HepG2 (cell line): ENCODE measurements around the gene ZNF287. TPM values are rescaled to one million over a fixed set of nuclear protein-coding genes. Genes with fewer than 3 reads are reported as not detected.

Experiments used
- ATAC-seq: fragments of 200-7000 bp; cut with Tn5 transposase; 3 replicates; pipeline ENCODE4 v1.9.1; 2020; ENCODE audit warnings: mild to moderate bottlenecking, moderate library complexity
- BruUV-seq: library from RNA; stranded (reverse); fragments of 400-500 nt; replicated peaks from 2 replicates; lab custom pipeline; 2021; lab: Mats Ljungman, UMichigan
- CTCF ChIA-PET: fragments of 300-600 bp; formaldehyde crosslinking; extraction: SDS; loops from one replicate; lab custom pipeline; 2021; ENCODE audit warnings: low total read pairs, inconsistent platforms, low intra/inter-chr PET ratio; lab: Yijun Ruan, JAX
- POLR2A ChIA-PET: fragments of 350-600 bp; sonication (Branson Sonifier 250); formaldehyde crosslinking; loops from one replicate; lab custom pipeline; 2020; ENCODE audit warnings: antibody characterized with exemption, inconsistent platforms; lab: Yijun Ruan, JAX
- DNase-seq: peaks from one replicate; pipeline ENCODE4 v3.0.0-alpha.2; 2015; ENCODE audit warnings: low spot score
- FAIRE-seq: peaks from 3 replicates; lab custom pipeline; 2011; peaks lifted over from hg19 to GRCh38; lab: Jason Lieb, UNC
- H2AFZ ChIP-seq: one replicate; pipeline ENCODE4 v1.6.1; 2011; ENCODE audit warnings: low read length, inconsistent platforms
- H3K27ac ChIP-seq: fragments of 300-600 bp; 3 replicates; pipeline ENCODE4 v1.8.0; 2011; ENCODE audit warnings: mixed run types, mild to moderate bottlenecking, mixed read lengths, low read length, inconsistent platforms; ENCODE audit not compliant: insufficient read depth; ENCODE audit errors: extremely low read length
- H3K27me3 ChIP-seq, 2 experiments: fragments of 200-600 bp in 1 of 2; 2 replicates in 1 of 2; 3 replicates in 1 of 2; pipeline versions ENCODE4 v1.6.0 to v1.8.0; 2011; ENCODE audit warnings: low read length in 2 of 2, mild to moderate bottlenecking in 2 of 2, moderate library complexity in 2 of 2, inconsistent platforms in 1 of 2; ENCODE audit not compliant: insufficient read depth in 2 of 2, control insufficient read depth in 1 of 2
- H3K36me3 ChIP-seq, 2 experiments: fragments of 200-600 bp in 1 of 2; replicated peaks in 1 of 2; 2 replicates in 1 of 2; 3 replicates in 1 of 2; pipeline versions ENCODE4 v1.5.1 to v1.8.0; 2011; ENCODE audit warnings: low read length in 2 of 2, inconsistent platforms in 1 of 2; ENCODE audit not compliant: insufficient read depth in 2 of 2, control insufficient read depth in 1 of 2
- H3K4me1 ChIP-seq: 2 replicates; pipeline ENCODE4 v1.5.1; 2012; ENCODE audit warnings: low read length, inconsistent platforms; ENCODE audit not compliant: insufficient read depth
- H3K4me2 ChIP-seq: 2 replicates; pipeline ENCODE4 v1.6.0; 2011; ENCODE audit warnings: low read depth, low read length, inconsistent platforms
- H3K4me3 ChIP-seq, 3 experiments: fragments of 200-600 bp in 1 of 3; sonication (generic), shearing (Covaris generic) in 1 of 3; replicated peaks in 1 of 3; 2 replicates each; pipeline ENCODE4 v1.5.1; 2011 to 2016; ENCODE audit warnings: low read length in 3 of 3, inconsistent platforms in 2 of 3, low read depth in 2 of 3, mild to moderate bottlenecking in 2 of 3, control low read depth in 1 of 3, mixed read lengths in 1 of 3; ENCODE audit not compliant: insufficient read depth in 1 of 3
- H3K79me2 ChIP-seq: one replicate; pipeline ENCODE4 v1.6.1; 2011; ENCODE audit warnings: low read length, inconsistent platforms; ENCODE audit not compliant: insufficient read depth
- H3K9ac ChIP-seq: 2 replicates; pipeline ENCODE4 v1.6.0; 2011; ENCODE audit warnings: mild to moderate bottlenecking, low read depth, low read length, inconsistent platforms; ENCODE audit not compliant: insufficient read depth
- H3K9me3 ChIP-seq: 2 replicates; pipeline ENCODE4 v1.5.1; 2012; ENCODE audit warnings: mild to moderate bottlenecking, low read length
- H4K20me1 ChIP-seq: 2 replicates; pipeline ENCODE4 v1.6.0; 2011; ENCODE audit warnings: inconsistent platforms, mild to moderate bottlenecking, low read length, moderate library complexity; ENCODE audit not compliant: insufficient read depth
- AGO2 ChIP-seq: fragments of 200-400 bp; formaldehyde crosslinking; optimal IDR thresholded peaks from 2 replicates; pipeline ENCODE3; 2017; ENCODE audit warnings: mild to moderate bottlenecking, low read depth, low read length, moderate library complexity
- CC2D1A ChIP-seq: sonication (generic); formaldehyde crosslinking; IDR thresholded peaks from 2 replicates; pipeline ENCODE4 v1.8.1; 2023; ENCODE audit warnings: mild to moderate bottlenecking, missing genetic modification reagents
- ELF3 ChIP-seq: IDR thresholded peaks from 2 replicates; pipeline ENCODE4 v1.6.1; 2016; ENCODE audit warnings: missing genetic modification reagents, missing compliant biosample characterization
- FOXA3 ChIP-seq: IDR thresholded peaks from 2 replicates; pipeline ENCODE4 v1.6.1; 2016; ENCODE audit warnings: missing genetic modification reagents, missing compliant biosample characterization
- GATAD1 ChIP-seq: IDR thresholded peaks from 2 replicates; pipeline ENCODE4 v1.6.1; 2016; ENCODE audit warnings: missing genetic modification reagents, missing compliant biosample characterization
- GFI1 ChIP-seq: sonication (generic); formaldehyde crosslinking; IDR thresholded peaks from 2 replicates; pipeline ENCODE4 v1.5.0; 2020; ENCODE audit warnings: missing genetic modification reagents, mild to moderate bottlenecking, borderline replicate concordance
- KLF16 ChIP-seq, 2 experiments: sonication (generic) in 1 of 2; formaldehyde crosslinking in 1 of 2; IDR thresholded peaks; 2 replicates each; pipeline versions ENCODE4 v1.6.1 to v1.8.0; 2016 to 2023; ENCODE audit warnings: missing genetic modification reagents in 2 of 2, missing compliant biosample characterization in 1 of 2
- RAD21 ChIP-seq: fragments of 450-650 bp; formaldehyde crosslinking; IDR thresholded peaks from 2 replicates; pipeline ENCODE4 v1.5.0; 2020; ENCODE audit warnings: mild to moderate bottlenecking
- STAG1 ChIP-seq: sonication (generic); formaldehyde crosslinking; IDR thresholded peaks from 2 replicates; pipeline ENCODE4 v1.4.0; 2020; ENCODE audit warnings: missing genetic modification reagents
- YEATS2 ChIP-seq: sonication (generic); formaldehyde crosslinking; IDR thresholded peaks from 2 replicates; pipeline ENCODE4 v1.4.0; 2020; ENCODE audit warnings: missing genetic modification reagents, borderline replicate concordance
- ZKSCAN8 ChIP-seq: IDR thresholded peaks from 2 replicates; pipeline ENCODE4 v1.6.1; 2016; ENCODE audit warnings: borderline replicate concordance, missing genetic modification reagents, missing compliant biosample characterization
- ZNF124 ChIP-seq: sonication (generic); formaldehyde crosslinking; IDR thresholded peaks from 2 replicates; pipeline ENCODE4 v1.4.0; 2020; ENCODE audit warnings: missing genetic modification reagents
- ZNF589 ChIP-seq: sonication (generic); formaldehyde crosslinking; conservative IDR thresholded peaks from 2 replicates; pipeline ENCODE4 v1.8.0; 2022; ENCODE audit warnings: mild to moderate bottlenecking, moderate library complexity, missing genetic modification reagents
- WGBS: methylation state at CpG from one replicate; pipeline ENCODE4 v1.1.6; 2017; ENCODE audit warnings: low lambda C conversion rate; 5-methylcytosine and 5-hydroxymethylcytosine counted together
- in situ Hi-C: cut with HindIII; loops from 2 replicates; pipeline ENCODE4 v1.10.0; 2017; ENCODE audit warnings: low pct_unique_long_range_greater_than_20kb; ENCODE audit not compliant: extremely low pct_ligation_motif_present
- intact Hi-C: fragments of 100-400 bp; cut with micrococcal nuclease; formaldehyde crosslinking; loops from one replicate; pipeline ENCODE4 v1.10.0; 2022; ENCODE audit not compliant: unreplicated experiment
- polyA plus RNA-seq, 8 experiments: library from polyadenylated mRNA; depleted of rRNA in 3 of 8; stranded (reverse) in 7 of 8; unstranded in 1 of 8; fragments of >200 nt; fragmentation: Illumina TruSeq in 4 of 8; extraction: Trizol in 4 of 8; gene quantifications; 2 replicates each; pipeline versions ENCODE4 v1.2.1 to v1.2.3, GENCODE V29; 2011 to 2016; ENCODE audit warnings: low read depth in 4 of 8, missing spikeins in 1 of 8, mixed read lengths in 1 of 8; ENCODE audit not compliant: insufficient read depth in 1 of 8
- total RNA-seq, 5 experiments: library from RNA; depleted of rRNA; stranded (reverse); fragments of >200 nt; fragmentation: Illumina TruSeq; extraction: Trizol; gene quantifications; 2 replicates each; pipeline ENCODE4 v1.2.3, GENCODE V29; 2016; ENCODE audit warnings: low read depth in 1 of 5
- TF ChIP-seq, protein P1 (sequence below), 2 experiments: sonication (generic) in 1 of 2; formaldehyde crosslinking in 1 of 2; IDR thresholded peaks; 2 replicates each; pipeline versions ENCODE4 v1.4.0 to v1.6.1; 2018 to 2020; ENCODE audit warnings: missing genetic modification reagents in 2 of 2, borderline replicate concordance in 1 of 2, low read depth in 1 of 2, mild to moderate bottlenecking in 1 of 2, missing biosample characterization in 1 of 2
- TF ChIP-seq, protein P2 (sequence below): sonication (generic); formaldehyde crosslinking; IDR thresholded peaks from 2 replicates; pipeline ENCODE4 v1.4.0; 2020; ENCODE audit warnings: missing genetic modification reagents
- TF ChIP-seq, protein P3 (sequence below): sonication (generic); formaldehyde crosslinking; IDR thresholded peaks from 2 replicates; pipeline ENCODE4 v1.5.0; 2020; ENCODE audit warnings: mild to moderate bottlenecking, missing genetic modification reagents, borderline replicate concordance

Gene ZNF287
- total and polyA plus RNA-seq, 2 of the 13 experiments (the other 11 are each of a cell fraction or from before 2014, with no cell fraction given), result 0.21 TPM; not detected in 1

DNA sequence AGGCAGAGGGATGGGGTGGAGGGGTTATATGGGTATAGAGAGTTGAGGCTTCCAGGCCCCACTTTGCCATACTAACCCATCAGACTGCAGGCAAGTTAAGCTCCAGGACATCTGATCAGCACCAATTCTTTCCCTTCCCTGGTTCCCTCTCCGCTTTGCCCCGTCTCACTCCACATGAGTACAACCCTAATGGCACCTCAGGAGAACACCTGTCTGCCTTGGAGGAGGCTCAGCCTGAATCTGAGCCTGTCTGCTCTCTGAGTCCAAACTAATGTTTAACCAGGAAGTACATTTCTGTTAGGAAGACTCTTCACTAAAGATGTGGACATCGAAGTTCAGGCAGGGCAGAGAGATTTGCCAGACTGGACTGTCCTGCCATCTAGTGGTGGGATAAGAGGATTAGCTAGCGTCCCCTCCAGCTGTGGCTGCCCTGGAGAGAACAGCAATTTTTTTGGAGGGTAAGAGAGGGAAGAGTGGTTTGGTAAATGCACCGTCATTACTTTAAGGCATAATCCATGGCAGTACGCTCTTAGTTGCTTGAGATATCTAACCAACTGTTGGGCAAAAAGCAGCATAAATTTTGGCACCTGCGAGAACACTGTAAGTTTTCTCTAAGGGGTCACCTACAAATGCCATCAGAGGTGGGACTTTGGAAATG, 47.8 kb downstream of the ZNF287 start:
- POLR2A ChIA-PET, result interaction anchor here (0.7 to 2.0 kb wide), 6 partner anchors 15 to 140 kb away, joined by 3 to 13 read pairs (median 6); partner anchors contain the start of gene UBB
- CTCF ChIA-PET, result interaction anchor here (0.8 to 3.4 kb wide), 5 partner anchors 66 to 158 kb away, joined by 3 to 45 read pairs (median 7); no protein-coding TSS in a partner anchor
- H3K27me3 ChIP-seq, result peaks cover 0 to 15% of the 10 kb centered on the region in 2 experiments; a peak in 2 of 5 replicates
- H3K9ac ChIP-seq, result no peak overlapping the region
- no peak overlapping the region for H3K4me3 ChIP-seq
- H3K9me3 ChIP-seq, result no peaks in the 10 kb centered on the region
- H3K79me2 ChIP-seq, result no peaks in the 10 kb centered on the region
- ATAC-seq (peak; percentile 98), DNase-seq (peak; percentile 87), FAIRE-seq (peak; percentile 97)
- no peak overlapping the region for H2AFZ ChIP-seq
- H3K27ac ChIP-seq, result no peak overlapping the region
- 17% methylated on average over 7 of the region's 7 CpGs for WGBS
- H3K4me1 ChIP-seq, result peaks cover 22% of the 10 kb centered on the region
- peak overlapping the region; percentile 64 for H3K4me2 ChIP-seq
- no TSS peak for BruUV-seq
- in situ Hi-C loops, result loop anchor here (5.0 to 10.0 kb wide), 2 partner anchors 69 to 156 kb away; no protein-coding TSS in a partner anchor
- intact Hi-C loops, result loop anchor here (1.0 to 5.0 kb wide), 5 partner anchors 54 to 156 kb away; no protein-coding TSS in a partner anchor
- H3K36me3 ChIP-seq, result no peaks in the 10 kb centered on the region
- H4K20me1 ChIP-seq, result no peaks in the 10 kb centered on the region
- TF ChIP-seq GFI1 (CRISPR knock-in tag) (no peak), FOXA3 (CRISPR knock-in tag) (peak; percentile 28; the same call in 1 of the 2 replicates), ZNF589 (CRISPR knock-in tag) (no peak), KLF16 (CRISPR knock-in tag; IDR thresholded peaks at IDR 0.05) (0 out of 4 replicates have a peak, but pooled peaks of 1 of the 2 experiments have one; percentile 60), ZKSCAN8 (CRISPR knock-in tag) (peak; percentile 64; the same call in 1 of the 2 replicates), CC2D1A (no peak), RAD21 (CRISPR knock-in tag) (peak; percentile 92), GATAD1 (CRISPR knock-in tag) (0 out of 2 replicates have a peak, but pooled peaks have one; percentile 18), AGO2 (no peak), STAG1 (CRISPR knock-in tag) (peak; percentile 99), ZNF124 (CRISPR knock-in tag) (peak; percentile 82; the same call in 1 of the 2 replicates), YEATS2 (CRISPR knock-in tag) (peak; percentile 28; the same call in 1 of the 2 replicates), ELF3 (peak; percentile 98)
- TF ChIP-seq, protein P1, sequence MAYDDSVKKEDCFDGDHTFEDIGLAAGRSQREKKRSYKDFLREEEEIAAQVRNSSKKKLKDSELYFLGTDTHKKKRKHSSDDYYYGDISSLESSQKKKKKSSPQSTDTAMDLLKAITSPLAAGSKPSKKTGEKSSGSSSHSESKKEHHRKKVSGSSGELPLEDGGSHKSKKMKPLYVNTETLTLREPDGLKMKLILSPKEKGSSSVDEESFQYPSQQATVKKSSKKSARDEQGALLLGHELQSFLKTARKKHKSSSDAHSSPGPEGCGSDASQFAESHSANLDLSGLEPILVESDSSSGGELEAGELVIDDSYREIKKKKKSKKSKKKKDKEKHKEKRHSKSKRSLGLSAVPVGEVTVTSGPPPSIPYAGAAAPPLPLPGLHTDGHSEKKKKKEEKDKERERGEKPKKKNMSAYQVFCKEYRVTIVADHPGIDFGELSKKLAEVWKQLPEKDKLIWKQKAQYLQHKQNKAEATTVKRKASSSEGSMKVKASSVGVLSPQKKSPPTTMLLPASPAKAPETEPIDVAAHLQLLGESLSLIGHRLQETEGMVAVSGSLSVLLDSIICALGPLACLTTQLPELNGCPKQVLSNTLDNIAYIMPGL (CRISPR knock-in tag; IDR thresholded peaks at IDR 0.05; ENCODE audit: borderline replicate concordance in 1 of 2, low read depth in 1 of 2), result peak in 1 of 2 experiments; percentile 54; a peak in 1 of 4 replicates
- TF ChIP-seq, protein P2, sequence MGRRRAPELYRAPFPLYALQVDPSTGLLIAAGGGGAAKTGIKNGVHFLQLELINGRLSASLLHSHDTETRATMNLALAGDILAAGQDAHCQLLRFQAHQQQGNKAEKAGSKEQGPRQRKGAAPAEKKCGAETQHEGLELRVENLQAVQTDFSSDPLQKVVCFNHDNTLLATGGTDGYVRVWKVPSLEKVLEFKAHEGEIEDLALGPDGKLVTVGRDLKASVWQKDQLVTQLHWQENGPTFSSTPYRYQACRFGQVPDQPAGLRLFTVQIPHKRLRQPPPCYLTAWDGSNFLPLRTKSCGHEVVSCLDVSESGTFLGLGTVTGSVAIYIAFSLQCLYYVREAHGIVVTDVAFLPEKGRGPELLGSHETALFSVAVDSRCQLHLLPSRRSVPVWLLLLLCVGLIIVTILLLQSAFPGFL (CRISPR knock-in tag), result no peak
- TF ChIP-seq, protein P3, sequence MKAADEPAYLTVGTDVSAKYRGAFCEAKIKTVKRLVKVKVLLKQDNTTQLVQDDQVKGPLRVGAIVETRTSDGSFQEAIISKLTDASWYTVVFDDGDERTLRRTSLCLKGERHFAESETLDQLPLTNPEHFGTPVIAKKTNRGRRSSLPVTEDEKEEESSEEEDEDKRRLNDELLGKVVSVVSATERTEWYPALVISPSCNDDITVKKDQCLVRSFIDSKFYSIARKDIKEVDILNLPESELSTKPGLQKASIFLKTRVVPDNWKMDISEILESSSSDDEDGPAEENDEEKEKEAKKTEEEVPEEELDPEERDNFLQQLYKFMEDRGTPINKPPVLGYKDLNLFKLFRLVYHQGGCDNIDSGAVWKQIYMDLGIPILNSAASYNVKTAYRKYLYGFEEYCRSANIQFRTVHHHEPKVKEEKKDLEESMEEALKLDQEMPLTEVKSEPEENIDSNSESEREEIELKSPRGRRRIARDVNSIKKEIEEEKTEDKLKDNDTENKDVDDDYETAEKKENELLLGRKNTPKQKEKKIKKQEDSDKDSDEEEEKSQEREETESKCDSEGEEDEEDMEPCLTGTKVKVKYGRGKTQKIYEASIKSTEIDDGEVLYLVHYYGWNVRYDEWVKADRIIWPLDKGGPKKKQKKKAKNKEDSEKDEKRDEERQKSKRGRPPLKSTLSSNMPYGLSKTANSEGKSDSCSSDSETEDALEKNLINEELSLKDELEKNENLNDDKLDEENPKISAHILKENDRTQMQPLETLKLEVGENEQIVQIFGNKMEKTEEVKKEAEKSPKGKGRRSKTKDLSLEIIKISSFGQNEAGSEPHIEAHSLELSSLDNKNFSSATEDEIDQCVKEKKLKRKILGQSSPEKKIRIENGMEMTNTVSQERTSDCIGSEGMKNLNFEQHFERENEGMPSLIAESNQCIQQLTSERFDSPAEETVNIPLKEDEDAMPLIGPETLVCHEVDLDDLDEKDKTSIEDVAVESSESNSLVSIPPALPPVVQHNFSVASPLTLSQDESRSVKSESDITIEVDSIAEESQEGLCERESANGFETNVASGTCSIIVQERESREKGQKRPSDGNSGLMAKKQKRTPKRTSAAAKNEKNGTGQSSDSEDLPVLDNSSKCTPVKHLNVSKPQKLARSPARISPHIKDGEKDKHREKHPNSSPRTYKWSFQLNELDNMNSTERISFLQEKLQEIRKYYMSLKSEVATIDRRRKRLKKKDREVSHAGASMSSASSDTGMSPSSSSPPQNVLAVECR, result peak; percentile 21; the same call in 1 of the 2 replicates
